GM12872 (cell line): Measurements from ENCODE around the gene DCBLD2.

ENCODE experiments used
- CTCF ChIP-seq: IDR thresholded peaks from 3 replicates; pipeline ENCODE4 v1.5.1; 2011; ENCODE audit warnings: low read depth, mild to moderate bottlenecking, low read length, moderate library complexity; ENCODE audit not compliant: insufficient read depth

DCBLD2 gene

GRCh38 chr3:98901119-98901391 is 440 bp downstream of the DCBLD2 start:
- TF ChIP-seq CTCF, result no peak

- no peak for TF ChIP-seq CTCF
These were observed 1.0 kb downstream of the DCBLD2 start for GRCh38 chr3:98900265-98901118.

- TF ChIP-seq CTCF, result no peak
These were observed 3.8 kb downstream of the DCBLD2 start for GRCh38 chr3:98897701-98898100.

- TF ChIP-seq CTCF, result no peak
These were observed 6.5 kb downstream of the DCBLD2 start for GRCh38 chr3:98894791-98895576.

GRCh38 chr3:98893740-98894139 is 7.8 kb downstream of the DCBLD2 start:
- no peak for TF ChIP-seq CTCF

- TF ChIP-seq CTCF, result no peak
These were observed 9.2 kb downstream of the DCBLD2 start for GRCh38 chr3:98892263-98892662.

GRCh38 chr3:98890965-98891910 is 10.3 kb downstream of the DCBLD2 start:
- TF ChIP-seq CTCF, result no peak
